ENCODE results near the gene GPRC5C.

- TF ChIP-seq PATZ1 (tag by site-specific recombination; IDR thresholded peaks at IDR 0.05) = no peak
- TF ChIP-seq SCRT1 (tag by site-specific recombination; IDR thresholded peaks at IDR 0.05; ENCODE audit: borderline replicate concordance) = no peak
- TF ChIP-seq KLF1 (tag by site-specific recombination; IDR thresholded peaks at IDR 0.05) = no peak
- no peak for TF ChIP-seq CTCF (tag by site-specific recombination; IDR thresholded peaks at IDR 0.05)
- no peak for TF ChIP-seq YY1 (tag by site-specific recombination; IDR thresholded peaks at IDR 0.05)
- no peak for TF ChIP-seq ELK4 (IDR thresholded peaks at IDR 0.05; ENCODE audit: borderline replicate concordance, low read depth, low read length)
- TF ChIP-seq ZNF366 (tag by site-specific recombination; conservative IDR thresholded peaks at IDR 0.05) = no peak
- no peak for TF ChIP-seq ZNF623 (tag by site-specific recombination; IDR thresholded peaks at IDR 0.05)
- TF ChIP-seq ZBTB1 (tag by site-specific recombination; IDR thresholded peaks at IDR 0.05) = no peak
Measured at GRCh38 chr17:74441537-74441936, 9.6 kb downstream of the GPRC5C start.
